ENCODE measurements around the gene PLEKHB2.
"Not testable (repeated sequence)": the region's sequence is repeated elsewhere in the genome, so short reads cannot be mapped to it uniquely, and the experiment has no call there.

PLEKHB2 gene

DNA sequence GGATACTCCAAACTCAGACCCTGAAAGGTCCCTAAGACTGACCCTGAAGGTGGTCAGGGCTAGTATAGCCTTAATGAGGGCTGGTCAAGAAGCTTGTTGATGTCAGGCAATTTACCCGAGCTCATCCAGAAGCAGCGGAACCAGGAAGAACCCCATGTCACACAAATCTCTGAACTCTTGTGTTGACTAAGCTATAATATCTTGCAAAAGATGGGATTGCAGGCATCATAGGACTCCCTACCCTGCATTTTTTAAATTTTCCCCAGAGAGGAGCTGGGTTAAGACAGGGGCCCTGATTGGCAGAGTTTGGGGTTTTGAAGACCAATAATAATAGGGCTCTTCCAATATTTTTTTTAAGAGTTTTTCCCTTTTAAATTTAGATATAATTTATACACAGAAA, 2.0 kb upstream of the PLEKHB2 start:
- TF ChIP-seq, protein P1, sequence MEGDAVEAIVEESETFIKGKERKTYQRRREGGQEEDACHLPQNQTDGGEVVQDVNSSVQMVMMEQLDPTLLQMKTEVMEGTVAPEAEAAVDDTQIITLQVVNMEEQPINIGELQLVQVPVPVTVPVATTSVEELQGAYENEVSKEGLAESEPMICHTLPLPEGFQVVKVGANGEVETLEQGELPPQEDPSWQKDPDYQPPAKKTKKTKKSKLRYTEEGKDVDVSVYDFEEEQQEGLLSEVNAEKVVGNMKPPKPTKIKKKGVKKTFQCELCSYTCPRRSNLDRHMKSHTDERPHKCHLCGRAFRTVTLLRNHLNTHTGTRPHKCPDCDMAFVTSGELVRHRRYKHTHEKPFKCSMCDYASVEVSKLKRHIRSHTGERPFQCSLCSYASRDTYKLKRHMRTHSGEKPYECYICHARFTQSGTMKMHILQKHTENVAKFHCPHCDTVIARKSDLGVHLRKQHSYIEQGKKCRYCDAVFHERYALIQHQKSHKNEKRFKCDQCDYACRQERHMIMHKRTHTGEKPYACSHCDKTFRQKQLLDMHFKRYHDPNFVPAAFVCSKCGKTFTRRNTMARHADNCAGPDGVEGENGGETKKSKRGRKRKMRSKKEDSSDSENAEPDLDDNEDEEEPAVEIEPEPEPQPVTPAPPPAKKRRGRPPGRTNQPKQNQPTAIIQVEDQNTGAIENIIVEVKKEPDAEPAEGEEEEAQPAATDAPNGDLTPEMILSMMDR (conservative IDR thresholded peaks at IDR 0.05; ENCODE audit: low read depth, low read length), result no peak
- no peak for DNase-seq (ENCODE audit: low read depth)
- no peak overlapping the region for H3K4me3 ChIP-seq (ENCODE audit: low read depth, low read length)

DNA sequence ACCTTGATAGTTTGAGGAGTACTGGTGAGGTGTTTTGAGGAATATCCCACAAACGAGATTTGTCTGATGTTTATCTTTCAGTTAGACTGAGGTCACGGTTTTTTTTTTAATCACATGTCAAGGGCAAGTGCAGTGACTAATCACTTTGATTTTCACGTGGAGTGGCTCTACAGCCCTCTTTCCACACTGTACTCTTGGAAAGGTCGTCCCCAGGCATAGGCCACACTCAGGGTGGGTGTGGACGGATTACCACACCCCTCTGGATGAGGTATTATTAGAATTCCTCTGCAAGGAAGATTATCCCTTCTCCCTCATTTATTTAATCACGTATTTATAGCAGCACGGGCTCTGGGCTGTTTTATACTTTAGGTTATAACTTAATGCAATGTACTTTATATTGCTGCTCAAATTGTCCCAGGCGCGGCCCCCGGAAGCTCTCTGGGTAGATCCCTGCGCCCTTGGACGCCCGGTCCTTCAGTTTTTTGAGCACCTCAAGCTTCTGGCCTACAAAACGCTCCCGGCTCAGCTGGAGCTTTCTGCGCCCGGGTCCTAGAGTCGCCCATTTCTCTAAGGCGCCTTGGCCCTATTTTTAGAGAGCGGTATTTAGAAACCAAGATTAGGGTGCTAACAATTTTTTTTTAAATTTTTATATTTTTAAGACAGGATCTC, 515 bp upstream of the PLEKHB2 start:
- DNase-seq (ENCODE audit: low read depth), result peak; percentile 85
- TF ChIP-seq, protein P1 (conservative IDR thresholded peaks at IDR 0.05; ENCODE audit: low read depth, low read length), result no peak
- H3K4me3 ChIP-seq (ENCODE audit: low read depth, low read length), result peak overlapping the region; percentile 93

DNA sequence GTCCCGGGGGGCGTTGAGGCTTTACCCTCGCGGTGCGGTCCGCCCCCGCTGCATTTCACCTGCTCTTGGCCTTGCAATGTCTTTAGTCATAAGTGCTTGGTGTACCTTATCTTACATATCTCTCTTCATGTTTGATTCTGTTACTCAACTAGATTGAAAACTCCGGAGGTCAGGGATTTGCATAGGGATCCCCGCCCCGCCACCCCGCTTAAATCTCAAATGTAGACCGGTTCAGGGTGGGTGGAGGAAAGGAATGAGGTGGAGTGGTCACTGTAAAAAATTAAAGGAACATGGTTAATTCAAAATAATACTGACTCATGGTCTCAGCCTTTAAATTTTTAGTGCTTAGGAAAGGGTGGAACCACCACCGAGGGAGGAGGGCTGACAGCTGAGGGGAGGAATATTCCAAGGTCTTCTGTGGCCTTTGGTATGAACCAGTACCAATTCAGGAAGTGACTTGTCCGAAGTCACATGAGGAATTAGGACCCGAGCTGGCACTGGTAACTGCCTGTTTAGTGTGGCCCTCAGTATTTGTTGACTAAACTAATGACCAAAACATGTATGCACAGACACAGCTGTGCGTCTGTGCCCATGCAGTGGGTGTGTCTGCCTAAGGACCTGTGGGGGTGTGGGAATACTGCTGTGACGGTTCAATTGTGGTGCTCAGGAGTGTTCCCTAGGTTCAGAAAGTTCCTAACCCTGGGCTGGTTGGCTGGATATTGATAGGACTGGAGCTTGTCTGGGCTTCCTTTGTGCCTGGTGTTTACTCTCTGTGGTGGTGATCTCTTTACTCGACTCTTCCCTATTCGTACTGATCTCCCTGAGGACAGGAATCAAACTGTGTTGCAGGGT, 1.0 kb downstream of the PLEKHB2 start:
- peak overlapping the region; percentile 93 for H3K4me3 ChIP-seq (ENCODE audit: low read depth, low read length)
- peak; percentile 51 for DNase-seq (ENCODE audit: low read depth)
- TF ChIP-seq, protein P1 (conservative IDR thresholded peaks at IDR 0.05; ENCODE audit: low read depth, low read length), result no peak

DNA sequence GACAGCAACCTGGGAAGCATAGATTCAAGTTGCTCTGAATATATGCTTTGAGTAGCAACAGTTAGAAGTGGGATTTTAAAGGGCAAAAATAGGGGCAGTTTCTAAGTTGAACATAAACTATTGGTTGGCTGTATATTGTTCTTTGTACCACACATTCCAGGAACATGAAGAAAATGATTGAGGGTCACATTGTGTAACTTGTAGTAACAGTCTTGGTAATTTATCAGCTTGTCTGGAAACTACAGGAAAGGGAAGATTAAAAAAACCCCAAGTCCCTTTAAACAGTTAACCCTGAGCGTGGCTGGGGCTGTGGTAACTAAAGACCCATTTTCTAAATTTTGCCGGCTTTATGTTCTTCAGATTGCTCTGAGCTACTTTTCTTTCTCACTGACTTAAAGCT, 7.4 kb downstream of the PLEKHB2 start:
- peak; percentile 52 for DNase-seq (ENCODE audit: low read depth)
- H3K4me3 ChIP-seq (ENCODE audit: low read depth, low read length), result no peak overlapping the region
- TF ChIP-seq, protein P1 (conservative IDR thresholded peaks at IDR 0.05; ENCODE audit: low read depth, low read length), result no peak

DNA sequence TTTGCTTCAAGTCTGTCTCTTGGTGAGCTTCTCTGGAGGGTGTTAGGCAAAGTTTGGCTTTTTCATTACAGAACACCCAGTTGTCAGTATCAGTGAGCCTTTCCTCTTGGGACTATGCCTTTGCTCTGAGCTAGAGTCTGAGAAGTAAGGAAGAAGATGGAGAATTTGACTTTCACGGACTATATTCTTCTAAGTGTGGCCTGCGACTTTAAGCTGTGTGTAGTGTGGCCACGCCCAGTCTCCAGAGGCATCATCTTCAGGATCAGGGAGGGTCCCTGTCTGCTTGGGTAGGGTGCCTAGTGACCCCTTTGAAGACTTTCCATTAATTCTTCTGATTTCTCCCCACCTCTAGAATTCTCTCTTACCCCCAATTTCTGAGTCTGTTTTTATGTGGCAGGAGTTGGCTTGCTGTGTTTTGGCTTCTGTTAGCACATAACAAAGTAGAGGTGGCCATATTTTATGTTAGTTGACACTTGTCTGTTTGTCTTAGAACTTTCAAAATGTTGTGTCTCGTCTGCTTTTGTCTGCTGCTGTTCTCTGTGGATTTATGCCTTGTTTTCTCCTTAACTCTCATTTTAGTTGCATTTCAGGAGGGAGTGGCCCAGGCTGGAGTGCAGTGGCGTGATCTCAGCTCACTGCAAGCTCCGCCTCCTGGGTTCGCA, 8.6 kb downstream of the PLEKHB2 start:
- no peak overlapping the region for H3K4me3 ChIP-seq (ENCODE audit: low read depth, low read length)
- TF ChIP-seq, protein P1 (conservative IDR thresholded peaks at IDR 0.05; ENCODE audit: low read depth, low read length), result no peak
- DNase-seq (ENCODE audit: low read depth), result no peak

DNA sequence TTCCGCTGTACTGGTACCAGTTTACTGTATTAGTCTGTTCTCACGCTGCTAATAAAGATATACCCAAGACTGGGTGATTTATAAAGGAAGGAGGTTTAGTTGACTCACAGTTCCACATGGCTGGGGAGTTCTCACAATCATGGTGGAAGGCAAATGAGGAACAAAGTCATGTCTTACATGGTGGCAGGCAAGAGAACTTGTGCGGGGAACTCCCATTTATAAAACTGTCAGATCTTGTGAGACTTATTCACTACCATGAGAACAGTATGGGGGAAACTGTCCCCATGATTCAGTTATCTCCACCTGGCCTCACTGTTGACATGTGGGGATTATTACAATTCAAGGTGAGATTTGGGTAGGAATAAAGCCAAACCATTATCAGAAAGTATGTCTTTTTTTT, 9.8 kb downstream of the PLEKHB2 start:
- DNase-seq (ENCODE audit: low read depth); H3K4me3 ChIP-seq (ENCODE audit: low read depth, low read length): not testable (repeated sequence)

DNA sequence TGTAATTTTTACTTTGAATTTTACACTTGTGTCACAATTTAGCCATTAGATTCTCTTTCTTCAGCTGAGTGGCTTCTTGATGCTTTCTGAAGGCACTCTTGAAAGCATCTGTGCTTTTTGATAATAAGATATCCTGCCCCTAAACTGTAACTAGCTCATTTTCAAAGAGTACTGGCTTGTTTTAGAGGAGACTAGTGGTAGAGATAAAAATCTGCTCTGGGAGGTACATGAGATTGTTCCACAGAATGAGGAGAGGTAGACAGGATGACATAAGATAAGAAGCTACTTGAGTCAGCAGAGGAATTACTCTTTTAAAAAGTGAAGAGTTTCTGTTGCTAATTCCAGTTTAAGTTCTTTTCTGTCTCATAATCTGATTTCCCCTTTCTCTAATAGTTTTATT, 10.6 kb downstream of the PLEKHB2 start:
- H3K4me3 ChIP-seq (ENCODE audit: low read depth, low read length), result no peak overlapping the region
- TF ChIP-seq, protein P1 (conservative IDR thresholded peaks at IDR 0.05; ENCODE audit: low read depth, low read length), result no peak
- no peak for DNase-seq (ENCODE audit: low read depth)
